ENCODE measurements around the gene LIMK2.
"Not testable (repeated sequence)": the region's sequence is repeated elsewhere in the genome, so short reads cannot be mapped to it uniquely, and the experiment has no call there.

Gene LIMK2

DNA sequence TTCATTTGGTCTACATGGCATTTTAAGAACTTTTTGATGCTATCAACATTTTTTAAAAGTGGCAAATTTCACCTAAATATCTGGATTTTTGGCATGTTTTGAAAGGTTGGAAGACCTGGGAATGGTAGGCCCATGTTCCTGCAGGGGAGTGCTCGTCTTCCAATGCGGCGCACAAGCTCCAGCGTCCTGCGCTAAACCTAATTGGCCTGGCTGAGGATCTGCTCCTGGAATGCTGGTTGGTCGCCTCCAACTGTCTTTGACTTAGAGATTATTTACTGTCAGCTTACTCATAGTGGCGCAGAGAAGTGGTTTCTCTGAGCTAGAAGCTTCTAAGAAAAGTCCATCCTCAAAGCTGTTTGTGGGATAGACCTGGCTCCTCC lies 626 bp upstream of the LIMK2 start:
- DNase-seq (ENCODE audit: low spot score) = no peak

DNA sequence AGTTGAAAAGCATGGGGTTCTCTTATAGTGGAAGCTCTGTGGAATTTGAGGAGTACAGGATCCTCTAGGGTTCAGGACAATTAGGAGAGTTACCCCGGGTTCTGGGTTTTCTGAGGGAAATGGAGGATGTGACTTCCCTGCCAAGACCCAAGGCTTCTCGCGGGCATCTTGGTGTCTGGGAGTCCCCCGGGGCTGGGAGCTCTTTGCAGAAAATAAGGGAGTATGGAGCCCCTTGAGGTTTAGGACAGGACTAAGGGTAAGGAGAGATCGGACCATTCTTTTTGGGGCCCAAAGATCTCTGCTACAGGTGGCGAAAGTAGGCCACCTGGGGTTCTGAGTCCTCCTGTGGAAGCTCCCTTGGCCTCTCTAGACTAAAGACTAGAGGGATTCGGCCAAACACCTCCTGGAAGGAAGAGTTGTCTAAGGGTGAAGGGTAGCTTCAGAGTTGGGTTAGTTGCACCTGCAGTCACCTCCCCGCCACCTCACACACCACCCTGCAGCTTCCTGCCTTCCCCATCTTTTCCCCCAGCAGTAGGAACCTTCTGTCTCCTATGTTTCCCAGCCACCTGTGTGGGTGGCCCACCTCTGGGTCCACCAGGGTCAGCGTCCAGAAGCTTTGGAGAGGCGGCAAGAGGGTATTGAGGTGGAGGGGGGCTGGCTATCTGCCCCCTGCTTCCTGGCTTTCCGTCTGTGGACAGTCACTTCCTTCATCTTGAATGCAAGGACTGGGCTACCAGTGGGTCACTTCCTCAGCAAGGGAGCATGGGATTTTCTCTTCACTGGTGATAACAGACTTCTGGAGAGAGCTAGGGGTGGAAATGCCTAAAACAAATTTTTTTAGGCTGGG lies 908 bp downstream of the LIMK2 start:
- no peak for DNase-seq (ENCODE audit: low spot score)

GRCh38 chr22:31215018-31215535 lies 3.0 kb downstream of the LIMK2 start:
- DNase-seq (ENCODE audit: low spot score) = no peak

GRCh38 chr22:31218565-31219262 lies 6.6 kb downstream of the LIMK2 start:
- no peak for DNase-seq (ENCODE audit: low spot score)

GRCh38 chr22:31221084-31221483 lies 9.0 kb downstream of the LIMK2 start:
- no peak for DNase-seq (ENCODE audit: low spot score)

DNA sequence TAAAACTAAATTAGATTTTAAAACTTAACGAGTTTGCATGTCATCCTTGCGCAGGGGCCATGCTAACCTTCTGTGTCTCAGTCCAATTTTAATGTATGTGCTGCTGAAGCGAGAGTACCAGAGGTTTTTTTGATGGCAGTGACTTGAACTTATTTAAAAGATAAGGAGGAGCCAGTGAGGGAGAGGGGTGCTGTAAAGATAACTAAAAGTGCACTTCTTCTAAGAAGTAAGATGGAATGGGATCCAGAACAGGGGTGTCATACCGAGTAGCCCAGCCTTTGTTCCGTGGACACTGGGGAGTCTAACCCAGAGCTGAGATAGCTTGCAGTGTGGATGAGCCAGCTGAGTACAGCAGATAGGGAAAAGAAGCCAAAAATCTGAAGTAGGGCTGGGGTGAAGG lies 10.6 kb downstream of the LIMK2 start:
- no peak for DNase-seq (ENCODE audit: low spot score)

DNA sequence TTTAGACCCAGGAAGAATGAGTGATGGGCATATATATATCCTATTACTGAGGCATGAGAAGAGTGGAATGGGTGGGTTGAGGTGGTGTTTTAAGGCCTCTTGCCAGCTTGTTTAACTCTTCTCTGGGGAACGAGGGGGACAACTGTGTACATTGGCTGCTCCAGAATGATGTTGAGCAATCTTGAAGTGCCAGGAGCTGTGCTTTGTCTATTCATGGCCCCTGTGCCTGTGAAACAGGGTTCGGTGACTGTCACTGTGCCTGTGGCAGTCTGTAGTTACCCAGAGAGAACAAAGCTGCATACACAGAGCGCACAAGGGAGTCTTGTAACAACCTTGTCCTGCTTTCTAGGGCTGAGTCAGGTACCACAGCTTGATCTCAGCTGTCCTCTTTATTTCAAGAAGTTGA lies 11.7 kb downstream of the LIMK2 start:
- DNase-seq (ENCODE audit: low spot score) = no peak

- DNase-seq (ENCODE audit: low spot score) = not testable (repeated sequence)
Measured at GRCh38 chr22:31224691-31225090, 12.6 kb downstream of the LIMK2 start.

- no peak for DNase-seq (ENCODE audit: low spot score)
Measured at GRCh38 chr22:31227186-31227585, 15.1 kb downstream of the LIMK2 start.

DNA sequence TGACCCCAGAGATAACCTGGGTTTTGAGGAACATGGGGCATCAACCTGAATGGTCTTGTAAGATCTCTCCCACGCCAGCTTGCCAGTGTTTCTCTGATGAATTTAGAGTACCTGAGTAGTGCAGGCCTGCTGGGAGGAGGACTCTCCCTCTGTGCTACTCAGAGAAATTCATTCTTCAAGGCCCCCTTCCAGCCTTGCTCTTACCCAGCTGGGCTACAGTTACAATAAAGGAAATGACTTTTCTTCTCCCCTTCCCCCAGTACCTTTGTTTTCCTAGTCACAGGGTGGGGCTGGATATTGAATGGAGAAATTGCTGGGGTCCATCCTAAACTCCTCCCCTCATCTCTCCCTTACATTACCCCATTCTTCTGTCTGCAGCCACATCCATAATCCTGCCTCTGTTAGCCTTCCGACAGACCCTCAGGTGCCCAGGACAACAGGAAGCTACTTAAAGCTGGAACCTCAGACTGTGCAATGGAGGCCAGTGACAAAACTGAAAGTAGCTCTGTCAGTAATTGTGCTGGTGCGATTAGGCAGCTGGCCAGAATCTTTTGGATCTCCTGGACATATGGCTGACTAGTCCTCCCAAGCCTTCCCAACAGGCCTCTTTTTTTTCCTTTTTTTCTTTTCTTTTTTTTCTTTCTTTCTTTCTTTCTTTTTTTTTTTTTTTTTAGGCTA lies 17.4 kb downstream of the LIMK2 start:
- DNase-seq (ENCODE audit: low spot score) = no peak

GRCh38 chr22:31230155-31230870 lies 18.2 kb downstream of the LIMK2 start:
- DNase-seq (ENCODE audit: low spot score) = no peak

GRCh38 chr22:31230871-31231621 lies 18.9 kb downstream of the LIMK2 start:
- no peak for DNase-seq (ENCODE audit: low spot score)

DNA sequence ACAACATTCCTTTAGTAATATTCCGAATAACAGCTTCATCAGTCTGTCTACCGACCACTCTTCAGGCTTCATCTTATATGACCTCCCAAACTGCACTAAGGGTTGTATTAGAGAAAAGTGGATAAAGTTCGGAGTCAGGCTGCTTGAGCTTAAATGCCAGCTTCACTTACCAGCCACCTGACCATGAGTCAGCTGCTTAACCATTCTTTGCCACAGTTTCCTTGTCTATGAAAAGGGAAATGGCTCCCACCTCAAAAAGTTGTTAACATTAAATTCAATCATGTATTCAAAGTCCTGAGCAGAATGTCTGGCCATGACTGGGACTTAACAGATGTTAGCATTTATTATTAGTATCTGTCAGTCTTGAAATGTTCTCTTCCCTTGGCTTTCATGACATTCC lies 20.9 kb downstream of the LIMK2 start:
- DNase-seq (ENCODE audit: low spot score) = no peak

DNA sequence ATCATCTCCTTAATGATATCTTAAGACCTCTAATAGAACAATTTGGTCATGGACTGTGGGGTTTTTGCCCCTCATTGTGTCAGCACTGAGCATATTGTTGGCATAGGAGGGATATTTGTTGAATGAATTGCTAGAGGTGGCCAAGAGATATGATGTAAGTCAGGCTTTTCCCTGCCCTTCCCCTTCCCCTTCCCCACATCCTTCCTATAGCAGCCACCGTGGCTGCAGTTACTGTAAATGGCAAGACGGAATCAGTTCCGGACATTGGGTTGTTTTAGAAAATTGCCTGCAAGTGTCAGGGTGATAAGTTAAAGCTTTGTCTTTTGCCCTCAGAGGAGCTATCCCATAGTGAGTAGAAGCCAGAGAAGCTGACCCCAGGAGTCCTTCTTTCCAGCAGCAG lies 23.0 kb downstream of the LIMK2 start:
- no peak for DNase-seq (ENCODE audit: low spot score)

DNA sequence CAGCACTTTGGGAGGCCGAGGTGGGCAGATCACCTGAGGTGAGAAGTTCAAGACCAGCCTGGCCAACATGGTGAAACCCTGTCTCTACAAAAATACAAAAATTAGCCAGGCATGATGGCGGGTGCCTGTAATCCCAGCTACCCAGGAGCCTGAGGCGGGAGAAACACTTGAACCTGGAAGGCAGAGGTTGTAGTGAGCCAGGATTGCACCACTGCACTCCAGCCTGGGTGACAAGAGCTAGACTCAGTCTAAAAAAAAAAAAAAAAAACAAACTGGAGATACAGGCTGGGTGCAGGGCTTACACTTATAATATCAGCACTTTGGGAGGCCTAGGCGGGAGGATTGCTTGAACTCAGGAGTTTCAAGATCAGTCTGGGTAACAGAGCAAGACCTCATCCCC lies 23.9 kb downstream of the LIMK2 start:
- DNase-seq (ENCODE audit: low spot score) = not testable (repeated sequence)

DNA sequence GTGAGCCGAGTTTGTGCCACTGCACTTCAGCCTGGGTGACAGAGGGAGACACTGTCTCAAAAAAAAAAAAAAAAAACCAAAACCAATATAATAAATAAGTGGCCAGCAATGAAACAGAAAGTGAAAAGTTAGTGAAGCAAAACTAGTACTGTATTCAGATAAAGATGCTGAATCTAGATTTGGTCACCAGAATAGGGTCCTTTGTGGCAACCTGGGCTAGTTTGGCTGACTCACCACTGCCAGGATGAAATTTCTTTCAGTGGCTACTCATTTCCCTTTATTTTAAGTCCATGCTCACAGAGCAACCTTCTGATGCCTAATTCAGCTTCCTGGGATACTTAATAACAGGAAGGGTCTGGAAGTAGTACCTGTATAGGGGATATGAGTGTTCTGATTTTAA lies 26.0 kb downstream of the LIMK2 start:
- DNase-seq (ENCODE audit: low spot score) = no peak

DNA sequence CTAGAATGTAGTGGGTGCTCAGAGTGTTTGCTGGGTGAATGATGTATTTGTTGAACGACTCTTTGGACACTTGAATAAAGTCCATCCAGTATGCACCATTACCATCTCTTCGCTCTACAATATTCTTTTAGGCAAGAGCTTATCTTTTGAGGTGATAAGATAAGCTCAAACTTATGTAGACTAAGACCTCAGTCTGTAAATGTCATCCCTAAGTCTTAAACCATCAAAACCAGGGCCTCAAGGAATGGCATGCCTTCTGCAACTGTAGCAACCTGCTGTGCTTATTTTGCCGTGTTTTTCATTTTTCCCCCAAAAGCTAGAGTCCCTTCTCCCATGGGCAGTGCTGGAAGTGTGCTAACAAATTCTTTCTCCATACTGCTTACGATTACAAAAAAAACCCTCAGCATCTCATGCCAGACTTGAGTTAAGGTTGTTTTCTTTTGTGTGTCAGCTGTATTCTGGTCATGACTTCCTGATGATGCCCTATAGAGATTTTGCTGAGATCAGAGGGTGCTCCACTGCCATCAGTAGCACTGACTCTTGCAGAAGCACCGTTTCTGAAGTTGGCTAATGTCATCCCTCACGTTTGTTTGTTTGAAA lies 27.8 kb downstream of the LIMK2 start:
- no peak for DNase-seq (ENCODE audit: low spot score)

GRCh38 chr22:31241200-31241599 lies 29.1 kb downstream of the LIMK2 start:
- no peak for DNase-seq (ENCODE audit: low spot score)

GRCh38 chr22:31241936-31242335 lies 29.8 kb downstream of the LIMK2 start:
- no peak for DNase-seq (ENCODE audit: low spot score)

DNA sequence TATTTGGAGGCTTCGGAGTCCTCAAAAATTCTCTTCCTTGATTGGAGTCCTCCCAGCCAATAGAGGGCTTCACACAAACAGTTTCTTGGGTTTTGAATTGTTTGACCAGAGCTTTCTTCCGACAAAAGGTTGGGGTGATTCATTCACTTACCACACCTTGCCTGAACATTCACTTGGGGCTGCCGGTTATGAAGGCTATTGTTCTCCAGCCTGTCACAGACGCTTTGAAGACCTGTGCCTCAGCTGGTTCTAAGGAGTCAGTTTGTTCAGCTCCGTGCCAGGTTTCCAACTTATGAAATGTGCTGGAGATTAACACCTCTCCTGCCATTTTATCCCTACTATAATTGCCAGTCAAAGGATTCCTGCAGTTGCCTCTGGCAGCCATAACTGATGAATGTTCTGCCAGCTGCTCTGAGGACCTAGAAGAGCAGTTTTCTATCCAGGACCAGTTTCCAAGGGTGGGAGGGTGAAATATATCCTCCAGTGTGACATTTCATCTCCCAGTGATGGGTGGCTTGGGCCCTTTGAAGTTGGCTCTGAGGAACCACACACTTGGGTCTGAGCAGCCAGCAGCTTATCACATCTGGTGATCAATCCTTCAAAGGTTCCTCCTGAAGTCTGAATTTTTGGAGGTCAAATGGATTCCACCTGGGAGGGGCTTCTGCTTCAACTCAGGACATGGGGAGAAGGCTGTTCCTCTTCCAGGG lies 31.4 kb downstream of the LIMK2 start:
- no peak for DNase-seq (ENCODE audit: low spot score)

All from left forelimb (tissue), 1 donor.